ENCODE data around the gene KCNAB2.

- TF ChIP-seq CTCF (IDR thresholded peaks at IDR 0.05), result no peak
- TF ChIP-seq POLR2AphosphoS5 (IDR thresholded peaks at IDR 0.05), result no peak
- no peak for TF ChIP-seq POLR2A (IDR thresholded peaks at IDR 0.05)
Measured at GRCh38 chr1:5998051-5998905, 47.4 kb upstream of the KCNAB2 start.

All from prostate gland (tissue), 2 donors.